Measurements from ENCODE around the gene SYNPO2L.
A peak's percentile ranks its signal among the peaks of the same experiment; 100 is the strongest.

The SYNPO2L gene

GRCh38 chr10:73648975-73649829, 6.6 kb downstream of the SYNPO2L start:
- peak; percentile 65 for DNase-seq (ENCODE audit: low spot score)
- POLR2A ChIA-PET (ENCODE audit: low non-redundant PET) = interaction anchor here (0.6 kb wide), 1 partner anchor 21 kb away, joined by 3 read pairs; no protein-coding TSS in a partner anchor
- CTCF ChIA-PET = no interaction called here
- TF ChIP-seq, protein P1, sequence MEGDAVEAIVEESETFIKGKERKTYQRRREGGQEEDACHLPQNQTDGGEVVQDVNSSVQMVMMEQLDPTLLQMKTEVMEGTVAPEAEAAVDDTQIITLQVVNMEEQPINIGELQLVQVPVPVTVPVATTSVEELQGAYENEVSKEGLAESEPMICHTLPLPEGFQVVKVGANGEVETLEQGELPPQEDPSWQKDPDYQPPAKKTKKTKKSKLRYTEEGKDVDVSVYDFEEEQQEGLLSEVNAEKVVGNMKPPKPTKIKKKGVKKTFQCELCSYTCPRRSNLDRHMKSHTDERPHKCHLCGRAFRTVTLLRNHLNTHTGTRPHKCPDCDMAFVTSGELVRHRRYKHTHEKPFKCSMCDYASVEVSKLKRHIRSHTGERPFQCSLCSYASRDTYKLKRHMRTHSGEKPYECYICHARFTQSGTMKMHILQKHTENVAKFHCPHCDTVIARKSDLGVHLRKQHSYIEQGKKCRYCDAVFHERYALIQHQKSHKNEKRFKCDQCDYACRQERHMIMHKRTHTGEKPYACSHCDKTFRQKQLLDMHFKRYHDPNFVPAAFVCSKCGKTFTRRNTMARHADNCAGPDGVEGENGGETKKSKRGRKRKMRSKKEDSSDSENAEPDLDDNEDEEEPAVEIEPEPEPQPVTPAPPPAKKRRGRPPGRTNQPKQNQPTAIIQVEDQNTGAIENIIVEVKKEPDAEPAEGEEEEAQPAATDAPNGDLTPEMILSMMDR (conservative IDR thresholded peaks at IDR 0.05; ENCODE audit: low read depth) = no peak
- no peak overlapping the region for H3K27ac ChIP-seq

DNA sequence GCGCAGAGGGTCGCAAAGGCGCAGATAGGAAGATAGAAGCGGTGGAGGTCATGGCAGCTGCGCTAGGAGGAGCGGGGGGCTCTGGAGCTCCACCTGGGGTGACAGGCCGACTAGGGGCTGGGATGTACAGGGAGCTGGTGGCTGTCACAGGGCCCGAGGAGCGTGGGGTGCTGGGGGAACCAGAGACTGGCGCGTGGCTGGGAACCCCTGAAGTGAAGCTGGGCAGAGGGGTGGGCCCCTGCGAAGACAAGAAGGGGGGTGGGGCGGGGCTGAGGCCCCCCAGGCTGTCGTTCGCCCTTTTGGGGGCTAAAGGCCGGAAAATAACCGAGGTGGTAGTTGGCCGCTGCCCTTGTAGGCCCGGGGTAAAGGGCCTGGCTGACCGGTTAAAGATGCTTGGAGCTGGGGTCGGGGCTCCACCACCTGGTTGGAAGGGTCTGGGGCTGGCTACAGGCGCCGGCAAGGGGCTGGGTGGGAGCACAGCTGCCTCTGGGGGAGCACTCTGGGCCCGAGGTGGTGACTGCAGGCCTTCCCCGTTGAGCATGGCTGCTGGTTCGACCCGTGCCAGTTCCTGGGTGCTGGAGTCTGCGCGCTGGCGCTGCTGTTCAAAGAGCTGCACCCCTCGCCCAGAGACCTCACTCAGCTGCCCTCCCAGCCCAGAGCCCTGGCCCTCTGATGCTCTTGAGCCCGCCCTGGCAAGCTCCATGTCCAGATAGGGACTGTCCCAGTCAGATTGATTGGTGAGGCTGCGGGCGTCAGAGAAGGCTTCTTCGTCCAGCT, 7.8 kb downstream of the SYNPO2L start:
- ChIA-PET POLR2A (ENCODE audit: low non-redundant PET) (no interaction called here), CTCF (interaction anchor here (0.7 to 1.2 kb wide), 2 partner anchors 8 to 119 kb away, joined by 3 to 4 read pairs; partner anchors contain the start of gene SYNPO2L)
- H3K27ac ChIP-seq = no peak overlapping the region
- TF ChIP-seq, protein P1 (conservative IDR thresholded peaks at IDR 0.05; ENCODE audit: low read depth) = no peak
- no peak for DNase-seq (ENCODE audit: low spot score)

- H3K27ac ChIP-seq = no peak overlapping the region
- CTCF ChIA-PET = interaction anchor here (1.2 to 1.5 kb wide), 2 partner anchors 118 kb away, joined by 3 to 4 read pairs; no protein-coding TSS in a partner anchor
- no peak for DNase-seq (ENCODE audit: low spot score)
- POLR2A ChIA-PET (ENCODE audit: low non-redundant PET) = no interaction called here
- TF ChIP-seq, protein P1 (conservative IDR thresholded peaks at IDR 0.05; ENCODE audit: low read depth) = no peak
Measured at GRCh38 chr10:73647211-73647874, 8.5 kb downstream of the SYNPO2L start.

- POLR2A ChIA-PET (ENCODE audit: low non-redundant PET) = interaction anchor here (0.6 kb wide), 1 partner anchor 124 kb away, joined by 3 read pairs; no protein-coding TSS in a partner anchor
- no peak overlapping the region for H3K27ac ChIP-seq
- TF ChIP-seq, protein P1 (conservative IDR thresholded peaks at IDR 0.05; ENCODE audit: low read depth) = no peak
- CTCF ChIA-PET = interaction anchor here (0.5 to 1.5 kb wide), 3 partner anchors 49 to 118 kb away, joined by 3 to 4 read pairs (median 4); no protein-coding TSS in a partner anchor
- DNase-seq (ENCODE audit: low spot score) = no peak
Measured at GRCh38 chr10:73646598-73647041, 9.2 kb downstream of the SYNPO2L start.

- DNase-seq (ENCODE audit: low spot score) = no peak
- CTCF ChIA-PET = interaction anchor here (0.6 to 3.2 kb wide), 4 partner anchors 14 to 371 kb away, joined by 3 to 62 read pairs (median 4); no protein-coding TSS in a partner anchor
Measured at GRCh38 chr10:73645251-73645650, 10.6 kb downstream of the SYNPO2L start.

More at GRCh38 chr10:73645251-73645650, 10.6 kb downstream of the SYNPO2L start:
- POLR2A ChIA-PET (ENCODE audit: low non-redundant PET) = no interaction called here
- H3K27ac ChIP-seq = no peak overlapping the region
- TF ChIP-seq, protein P1 (conservative IDR thresholded peaks at IDR 0.05; ENCODE audit: low read depth) = no peak

Data from RWPE1 (cell line).